Right forelimb (tissue), 1 donor: ENCODE results near the gene RELCH.

Source experiments
- DNase-seq: peaks from one replicate; pipeline ENCODE4 v3.0.0-alpha.2; 2018

RELCH gene

DNA sequence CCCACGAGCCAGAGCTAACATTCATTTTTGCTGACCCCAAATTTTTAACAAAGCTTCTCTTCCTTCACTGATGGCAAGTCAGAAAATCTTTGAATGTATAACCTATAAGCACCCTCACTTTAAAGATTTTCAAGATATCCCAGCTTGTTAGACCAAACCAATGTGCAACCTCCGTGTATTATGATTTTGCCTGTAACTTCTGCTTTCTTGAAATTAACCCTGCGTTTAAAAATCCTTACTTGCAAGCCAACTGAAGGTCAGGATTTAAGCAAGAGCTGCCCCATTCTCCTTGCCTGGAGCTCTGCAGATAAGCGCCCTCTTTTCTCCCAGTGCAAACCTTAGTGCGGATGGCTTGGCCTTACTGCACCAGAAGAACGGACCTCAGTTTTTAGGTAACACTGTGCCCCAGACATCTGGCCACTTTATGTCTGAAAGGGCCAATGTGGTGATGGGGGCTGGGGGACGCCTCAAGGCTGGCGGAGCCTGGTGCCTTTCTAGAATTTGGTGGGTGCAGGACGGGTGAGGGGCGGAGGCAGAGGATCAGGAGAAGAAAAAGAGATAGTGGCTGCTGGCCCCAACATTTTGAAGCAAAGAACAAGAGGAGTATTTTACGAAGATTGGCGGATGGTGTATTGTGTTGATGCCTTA is 137.2 kb downstream of the RELCH start:
- no peak for DNase-seq

DNA sequence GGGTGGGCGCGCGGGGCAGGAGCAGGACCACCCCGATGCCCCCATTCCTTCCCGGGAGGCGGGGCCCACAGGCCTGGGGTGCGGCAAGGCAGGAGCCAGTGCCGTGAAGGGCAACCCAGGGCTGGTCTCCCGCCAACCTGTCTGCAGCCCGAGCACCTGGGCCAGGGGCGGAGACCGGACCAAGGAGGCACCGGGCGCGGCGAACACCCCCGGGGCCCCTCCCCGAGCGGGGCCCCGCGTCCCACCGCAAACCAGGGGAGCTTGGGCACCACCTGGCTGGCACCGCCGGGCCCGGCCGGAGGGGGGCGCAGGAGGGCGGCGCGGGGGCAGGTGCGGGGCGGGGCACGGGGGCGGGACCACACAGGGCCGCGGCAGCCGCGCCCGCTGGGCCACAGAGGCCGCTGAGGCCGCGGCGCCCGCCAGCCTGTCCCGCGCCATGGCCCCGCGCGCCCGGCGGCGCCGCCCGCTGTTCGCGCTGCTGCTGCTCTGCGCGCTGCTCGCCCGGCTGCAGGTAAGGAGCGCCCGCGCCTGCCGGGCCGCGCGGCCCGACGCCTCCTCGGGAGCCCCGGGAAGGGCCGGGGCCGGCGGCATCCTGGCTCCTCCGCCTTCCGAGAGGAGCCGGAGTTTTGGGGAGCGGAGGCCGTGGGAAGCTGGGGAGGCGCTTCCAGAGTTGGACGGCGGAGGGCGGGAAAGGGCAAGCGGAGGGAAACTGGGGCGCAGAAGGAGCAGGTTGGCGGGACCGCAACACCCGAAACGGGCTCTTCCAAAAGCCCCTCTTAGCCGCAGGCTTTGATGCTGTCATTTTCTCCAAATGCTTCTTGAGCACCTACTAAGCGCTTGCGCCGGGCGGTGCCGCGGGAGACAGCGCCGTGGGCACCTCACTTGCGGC is 138.1 kb downstream of the RELCH start, which contains the start of gene TNFRSF11A:
TNFRSF11A (plus strand) TSS at position 394 of the 889 bp plus-strand sequence; CDS start at position 437, 43 bp downstream.
- DNase-seq, result no peak

DNA sequence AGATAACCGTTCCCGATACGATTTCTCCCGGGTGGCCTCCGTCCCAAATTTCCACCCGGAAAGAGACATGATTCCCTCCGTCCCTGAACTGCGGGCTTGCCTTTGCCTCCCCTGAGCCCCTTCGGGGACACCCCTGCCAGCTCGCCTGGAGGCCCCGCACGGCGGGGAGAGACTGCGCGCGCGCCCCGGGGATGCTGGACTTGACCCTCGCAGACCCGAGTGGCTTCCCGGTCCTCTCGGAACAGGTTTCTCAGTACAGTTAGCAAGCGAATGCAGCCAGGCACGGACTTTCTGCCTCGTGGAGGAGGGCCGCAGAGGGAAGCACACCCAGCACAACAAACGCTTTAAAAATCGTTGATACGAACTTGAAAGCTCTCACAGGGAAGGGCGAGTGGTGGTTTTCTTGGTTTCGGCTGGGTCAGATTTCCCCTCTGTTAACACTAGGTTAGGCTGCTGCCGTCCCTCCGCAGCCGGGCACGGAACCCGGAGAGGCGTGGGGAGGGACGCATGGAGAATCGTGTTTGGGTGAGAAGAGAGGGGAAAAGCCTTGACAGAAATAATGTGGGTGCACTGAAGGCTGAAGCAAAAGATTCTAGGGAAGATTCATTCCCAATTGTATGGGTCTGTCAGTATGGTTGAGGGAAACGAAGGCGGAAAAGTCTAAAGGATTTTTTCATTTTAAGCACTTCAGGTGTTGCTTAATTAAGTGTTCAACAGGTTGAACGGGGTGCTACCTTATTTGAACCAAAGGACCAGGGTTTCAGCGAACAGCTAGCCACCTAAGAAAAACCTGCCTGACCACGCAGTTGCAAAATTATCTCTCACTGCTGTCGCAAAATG is 139.0 kb downstream of the RELCH start:
- DNase-seq, result peak; percentile 60

DNA sequence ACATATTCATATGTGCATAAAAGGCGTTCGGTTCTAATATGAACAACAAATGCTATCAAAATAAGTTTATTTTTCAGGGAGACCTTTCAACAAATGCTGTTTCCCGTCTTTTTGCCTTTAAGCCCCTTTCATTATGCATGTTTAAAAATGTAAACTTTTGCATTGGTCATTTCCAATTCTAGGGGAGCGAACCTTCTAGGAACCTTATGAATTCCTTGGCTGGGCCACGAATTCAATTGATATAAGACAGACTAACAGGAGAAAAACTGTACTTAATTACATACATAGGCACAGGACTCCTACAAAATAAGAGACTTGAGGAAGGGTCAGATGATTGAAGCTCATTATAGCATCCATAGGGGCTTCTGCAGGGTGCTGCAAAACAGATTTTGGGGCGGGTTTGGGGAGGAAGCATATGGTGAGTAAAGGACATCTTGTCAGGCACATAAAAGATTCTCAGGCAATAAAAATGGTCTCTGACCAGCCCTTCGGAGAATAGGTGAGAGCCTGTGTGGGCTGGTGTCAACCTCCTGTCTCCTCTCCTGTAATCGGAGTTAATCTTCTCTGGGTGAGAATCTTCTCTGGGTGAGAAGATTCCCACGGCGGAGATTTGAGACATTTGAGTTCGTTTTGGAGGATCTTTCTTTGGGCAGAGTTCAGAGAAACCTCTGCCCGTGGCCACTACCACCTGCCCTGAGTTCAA is 139.7 kb downstream of the RELCH start:
- no peak for DNase-seq

DNA sequence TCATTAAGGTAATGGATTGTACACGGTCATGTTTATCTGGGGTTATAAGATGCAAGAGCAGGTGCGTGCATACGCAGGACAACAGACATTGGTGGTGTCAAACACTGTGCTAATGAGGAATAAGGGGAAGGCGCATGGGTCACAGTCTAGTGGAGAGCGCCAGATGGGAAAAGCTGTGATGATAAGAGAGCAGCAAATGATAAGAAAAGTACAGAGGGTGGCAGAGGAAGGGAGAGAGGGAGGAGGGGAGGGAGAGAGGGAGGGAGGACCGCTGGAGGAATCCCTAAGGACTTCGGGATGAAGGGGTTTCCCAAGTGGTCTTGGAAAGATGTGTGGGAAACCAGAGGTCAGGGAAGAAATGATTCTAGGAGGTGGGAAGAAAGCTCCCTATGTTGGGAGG is 140.9 kb downstream of the RELCH start:
- DNase-seq, result no peak

- DNase-seq, result no peak
Measured at GRCh38 chr18:62328586-62329525, 141.8 kb downstream of the RELCH start.

DNA sequence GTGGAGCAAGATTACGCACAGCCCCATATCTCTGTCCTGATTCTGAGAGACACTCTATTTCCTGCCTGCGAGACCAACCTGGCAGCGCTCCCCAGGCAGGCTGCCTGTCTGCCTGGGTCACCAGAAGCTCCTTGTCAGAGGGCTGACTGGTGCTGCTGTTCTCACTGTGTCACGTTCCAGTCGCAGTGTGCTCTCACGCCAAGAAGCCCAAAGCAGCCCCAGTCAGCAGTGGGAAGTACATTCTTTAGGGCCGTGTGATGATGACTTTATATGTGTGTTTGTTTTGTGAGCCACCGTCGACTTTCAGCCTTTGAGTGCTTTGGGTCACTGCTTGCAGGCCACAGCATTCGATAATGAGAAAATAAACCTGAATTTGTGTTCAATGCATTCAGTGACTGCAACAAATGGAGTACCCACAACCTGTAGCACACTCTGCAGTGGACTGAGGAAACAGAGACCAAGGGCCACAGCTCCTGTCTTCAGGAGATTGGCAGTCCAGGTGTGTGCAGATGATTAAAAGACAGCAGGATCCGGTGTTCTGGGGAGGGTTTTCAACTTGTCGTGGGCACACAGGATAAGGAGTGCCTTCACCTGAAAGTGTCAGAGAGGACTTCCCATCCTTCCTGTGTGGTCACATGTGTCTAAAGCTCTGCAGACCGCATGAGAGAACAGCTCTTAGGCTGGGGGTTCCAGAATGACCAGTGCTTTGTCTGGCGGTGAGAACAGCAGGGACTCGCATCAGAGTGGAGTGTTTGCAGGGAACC is 142.8 kb downstream of the RELCH start:
- DNase-seq, result no peak

DNA sequence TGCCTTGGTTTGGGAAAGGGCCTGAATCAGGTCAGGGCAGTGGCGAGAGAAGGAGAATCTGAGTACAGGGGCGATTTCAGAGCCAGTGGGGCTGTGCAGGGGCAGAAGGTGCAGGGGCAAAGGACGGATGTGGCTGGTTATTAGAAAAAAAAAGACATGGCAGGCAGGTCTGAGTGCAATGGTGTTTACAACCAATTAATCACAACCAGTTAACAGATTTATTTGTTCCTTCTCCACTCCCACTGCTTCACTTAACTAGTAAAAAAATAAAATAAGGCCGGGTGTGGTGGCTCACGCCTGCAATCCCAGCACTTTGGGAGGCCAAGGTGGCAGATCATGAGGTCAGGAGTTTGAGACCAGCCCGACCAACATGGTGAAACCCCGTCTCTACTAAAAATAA is 143.6 kb downstream of the RELCH start:
- DNase-seq, result no peak

DNA sequence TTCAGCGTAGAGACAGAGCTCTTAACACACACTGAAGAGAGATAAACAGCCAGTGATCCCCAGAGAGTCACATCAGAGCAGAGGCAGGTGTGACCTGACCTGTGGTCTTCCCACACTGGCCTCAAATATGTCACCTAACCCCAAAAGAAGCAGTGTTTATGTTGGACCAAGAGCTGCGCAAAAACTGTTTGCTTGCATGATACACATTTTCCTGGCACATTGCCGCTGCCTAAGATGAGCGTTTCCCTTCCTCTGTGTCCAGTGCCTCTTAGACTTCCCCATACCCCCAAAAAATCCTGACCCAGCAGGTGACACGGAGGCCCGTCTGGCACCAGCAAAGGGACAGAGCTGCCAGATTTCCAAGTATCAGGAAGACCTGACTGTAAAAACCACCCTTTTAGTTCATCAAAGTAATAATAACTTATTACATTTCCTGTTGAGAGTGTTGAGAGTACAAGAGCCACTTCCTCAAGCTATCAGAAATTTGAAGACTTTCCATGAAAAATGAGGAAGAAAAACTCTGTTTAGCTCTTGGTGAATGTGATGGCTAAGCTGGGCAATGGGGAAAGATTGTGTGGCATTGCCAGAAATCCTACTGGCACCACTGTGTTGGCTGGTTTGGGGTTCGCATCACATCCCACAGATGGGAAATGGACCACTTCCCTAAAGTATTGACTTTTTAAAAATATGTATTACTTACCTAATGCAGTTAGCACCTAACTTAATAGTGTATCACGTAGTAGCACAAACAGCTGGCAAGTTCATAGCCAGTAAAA is 144.7 kb downstream of the RELCH start:
- DNase-seq, result no peak

DNA sequence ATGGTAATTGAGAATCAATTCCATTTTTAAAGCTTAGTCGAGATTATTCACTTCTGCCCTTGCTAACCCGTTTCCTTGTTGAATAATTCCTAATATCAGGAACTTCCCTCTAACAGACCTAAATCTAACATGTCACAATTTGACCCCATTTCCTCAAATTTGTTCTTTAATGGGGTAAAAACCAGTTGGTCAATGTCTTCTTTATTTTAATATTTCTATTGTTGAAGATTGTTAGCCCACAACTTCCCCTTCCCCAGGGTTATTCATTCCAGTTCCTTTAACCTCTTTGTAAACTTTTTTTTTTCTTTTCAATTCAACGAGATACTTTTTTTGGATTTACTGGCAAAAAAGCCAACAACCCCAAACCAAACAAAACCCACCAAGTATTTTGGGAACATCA is 145.4 kb downstream of the RELCH start:
- no peak for DNase-seq

GRCh38 chr18:62332964-62333695 is 146.1 kb downstream of the RELCH start:
- no peak for DNase-seq

DNA sequence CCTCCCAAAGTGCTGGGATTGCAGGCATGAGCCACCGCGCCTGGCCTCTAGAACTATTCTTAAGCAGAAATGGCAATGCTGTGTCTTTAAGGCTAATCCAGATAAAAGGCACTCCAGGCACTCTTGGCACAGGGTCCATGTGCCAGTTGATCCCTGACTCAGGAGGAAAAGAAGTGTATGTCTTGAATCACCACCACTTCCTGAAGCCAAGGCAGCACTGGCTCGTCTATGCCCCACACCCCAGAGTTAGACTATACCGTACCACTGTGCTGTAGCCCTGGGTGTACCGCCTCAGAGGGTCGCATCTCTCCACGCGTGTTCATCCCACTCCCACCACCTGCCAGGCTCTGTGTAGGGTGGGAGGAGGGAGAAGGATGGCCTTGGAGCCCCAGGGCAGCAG is 147.1 kb downstream of the RELCH start:
- DNase-seq, result no peak

- no peak for DNase-seq
Measured at GRCh38 chr18:62335494-62335893, 148.4 kb downstream of the RELCH start.

DNA sequence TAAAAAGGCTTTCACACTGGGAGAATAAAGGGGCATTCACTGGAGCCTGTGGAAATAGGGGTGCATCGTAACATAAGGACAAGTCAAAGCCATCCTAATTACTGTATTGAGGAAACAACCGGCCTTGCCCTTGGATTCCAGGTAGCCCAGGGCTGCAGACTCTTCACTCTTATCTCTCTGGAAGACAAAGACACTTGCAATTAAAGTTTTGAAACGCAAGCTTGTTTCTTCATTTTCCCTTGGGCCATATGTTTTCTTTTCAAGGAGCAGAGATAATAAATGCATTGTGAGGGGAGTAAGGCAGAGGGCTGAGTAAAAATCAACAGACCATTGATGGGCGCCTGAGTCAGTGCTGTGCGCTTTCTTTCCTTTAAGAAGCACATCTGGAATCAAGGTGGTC is 149.6 kb downstream of the RELCH start:
- DNase-seq, result no peak

DNA sequence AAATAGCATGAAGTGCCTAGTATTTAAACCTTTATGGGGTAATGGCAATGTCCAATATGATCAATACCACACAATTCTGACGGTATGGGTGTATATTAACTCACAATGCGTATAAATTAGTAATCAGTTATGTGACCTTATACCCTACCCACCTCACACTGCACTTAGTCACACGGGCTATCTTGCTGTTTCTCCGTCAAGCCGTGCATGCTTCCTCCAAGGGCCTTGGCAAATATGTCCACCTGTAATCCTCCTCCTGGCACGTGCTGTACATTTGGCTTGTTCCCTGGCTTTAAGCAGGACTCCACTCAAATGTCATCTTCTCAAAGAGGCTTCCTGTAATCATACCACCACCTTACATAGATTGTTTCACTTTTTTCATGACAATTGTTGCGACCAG is 150.3 kb downstream of the RELCH start:
- no peak for DNase-seq

DNA sequence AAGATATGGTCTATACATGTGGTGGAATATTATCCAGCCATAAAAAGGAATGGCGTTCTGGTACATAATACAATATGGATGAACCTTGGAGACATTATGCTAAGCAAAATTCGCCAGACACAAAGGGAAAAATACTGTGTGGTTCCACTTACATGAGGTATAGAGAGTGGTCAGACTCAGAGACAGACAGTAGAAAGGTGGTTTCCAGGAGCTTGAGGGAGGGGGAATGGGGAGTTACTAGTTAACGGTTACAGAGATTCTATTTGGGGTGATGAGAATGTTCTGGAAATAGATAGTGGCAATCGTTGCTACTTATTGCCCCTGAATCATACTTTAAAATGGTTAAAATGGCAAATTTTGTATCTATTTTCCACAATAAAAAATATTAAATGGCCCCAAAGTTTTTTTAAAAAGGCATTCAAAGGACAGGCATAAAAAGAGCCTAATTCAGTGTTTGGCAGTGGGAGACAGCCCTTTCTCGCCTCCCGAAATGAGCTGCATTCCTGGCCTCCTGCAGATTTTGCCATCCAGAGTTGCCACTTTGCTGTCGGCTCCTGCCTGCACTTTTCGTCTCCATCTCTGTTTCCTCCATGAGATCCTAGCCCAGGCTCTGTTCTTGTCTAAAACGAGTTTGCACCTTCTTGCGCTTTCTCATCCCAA is 151.5 kb downstream of the RELCH start:
- no peak for DNase-seq

DNA sequence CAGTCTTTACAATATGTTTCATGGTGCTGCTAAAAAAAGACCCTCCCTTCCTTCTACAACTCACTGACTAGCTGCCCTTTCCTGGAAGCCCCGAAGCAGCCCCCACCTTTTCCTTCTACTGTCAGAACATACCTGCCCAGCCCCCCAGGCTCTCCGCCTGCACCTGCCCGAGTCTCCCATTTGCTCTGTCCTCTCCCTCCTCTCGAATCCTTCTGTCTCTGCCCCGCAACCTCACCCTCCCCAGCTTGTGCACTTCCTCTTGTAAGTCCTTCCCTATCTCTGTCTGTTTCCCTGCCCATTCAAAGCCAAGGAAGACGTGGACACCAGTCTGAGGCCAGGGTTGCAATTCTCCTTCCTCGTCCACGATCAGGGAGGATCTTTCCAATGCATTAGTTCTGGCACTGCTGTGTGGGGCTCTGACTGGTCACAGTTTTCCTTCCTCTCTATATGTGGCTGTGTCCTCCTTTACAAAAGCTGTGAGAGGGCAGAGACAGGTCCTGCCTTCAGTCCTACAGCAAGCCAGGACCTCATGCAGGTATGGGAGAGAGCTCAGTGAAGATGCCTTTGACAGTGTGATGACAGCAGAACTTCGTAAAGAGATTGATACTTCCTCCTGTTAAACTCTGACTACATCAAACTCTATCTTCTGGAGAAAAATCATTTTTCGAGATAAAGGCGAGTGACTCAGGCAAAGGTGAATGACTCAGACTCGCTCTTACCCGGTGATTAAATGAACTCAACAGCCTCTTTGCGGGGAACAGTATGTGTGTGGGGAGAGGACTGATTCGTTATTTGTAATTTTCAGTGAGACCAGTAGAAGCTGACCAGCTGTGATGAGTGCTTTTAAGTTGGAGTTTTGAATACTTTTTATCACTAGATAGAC is 152.3 kb downstream of the RELCH start:
- DNase-seq, result no peak

DNA sequence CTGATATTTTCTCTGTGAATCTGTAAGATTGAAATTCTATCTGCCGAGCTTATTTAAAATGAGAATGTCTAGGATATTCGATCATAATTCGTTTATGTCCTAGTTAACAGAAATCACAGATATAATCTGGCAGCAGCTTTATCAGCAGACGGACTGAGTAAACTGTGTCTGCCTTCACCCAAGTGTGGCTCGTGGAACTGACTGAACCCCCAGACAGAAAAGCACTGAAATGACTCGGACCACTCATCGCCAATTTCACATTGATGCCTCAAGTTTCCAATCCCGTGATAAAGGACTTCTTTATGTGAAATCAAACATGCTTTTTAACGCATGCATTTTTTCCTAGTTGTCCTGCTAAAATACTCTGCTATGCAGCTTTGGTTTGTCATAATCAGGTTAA is 153.9 kb downstream of the RELCH start:
- DNase-seq, result no peak
